Limb (tissue), 2 donors: ENCODE measurements around the gene TRIM4.
"Not testable (repeated sequence)": the region's sequence is repeated elsewhere in the genome, so short reads cannot be mapped to it uniquely, and the experiment has no call there.

Source experiments
- DNase-seq, 2 donors: peaks; one replicate each; pipeline ENCODE4 v3.0.0-alpha.2; 2016; ENCODE audit errors: extremely low spot score in 2 of 2

TRIM4 gene

GRCh38 chr7:99918959-99919813 lies at the start of gene TRIM4:
Gene TRIM4, minus strand, starts transcription at chr7:99919530. Its CDS starts 129 bp downstream, at chr7:99919401.
- peak; percentile 84 to 89 for DNase-seq

DNA sequence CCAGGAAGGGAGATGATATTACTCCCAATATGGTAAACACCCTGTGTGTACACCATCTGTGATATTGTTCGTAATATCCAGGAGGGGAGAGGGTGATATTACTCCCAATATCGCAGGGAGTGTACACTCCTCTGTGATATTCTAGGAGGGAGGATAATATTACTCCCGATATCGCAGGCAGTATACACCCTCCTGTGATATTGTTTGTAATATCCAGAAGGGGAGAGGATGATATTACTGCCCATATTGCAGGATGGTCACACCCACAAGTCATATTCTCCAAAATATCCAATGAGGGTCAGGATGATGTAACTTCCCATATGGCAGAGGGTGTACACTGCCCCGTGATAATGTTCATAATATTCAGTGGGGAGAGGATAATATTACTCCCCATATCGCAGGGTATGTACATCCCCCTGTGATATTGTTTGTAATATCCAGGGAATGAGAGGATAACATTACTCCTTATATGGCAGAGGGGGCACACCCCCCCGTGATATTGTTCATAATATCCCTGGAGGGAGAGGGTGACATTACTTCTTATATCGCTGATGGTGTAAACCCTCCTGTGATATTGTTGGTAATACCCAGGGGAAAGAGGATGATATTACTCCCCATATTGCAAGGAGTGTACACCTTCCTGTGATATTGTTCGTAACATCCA lies 39.4 kb upstream of the TRIM4 start:
- no peak for DNase-seq

DNA sequence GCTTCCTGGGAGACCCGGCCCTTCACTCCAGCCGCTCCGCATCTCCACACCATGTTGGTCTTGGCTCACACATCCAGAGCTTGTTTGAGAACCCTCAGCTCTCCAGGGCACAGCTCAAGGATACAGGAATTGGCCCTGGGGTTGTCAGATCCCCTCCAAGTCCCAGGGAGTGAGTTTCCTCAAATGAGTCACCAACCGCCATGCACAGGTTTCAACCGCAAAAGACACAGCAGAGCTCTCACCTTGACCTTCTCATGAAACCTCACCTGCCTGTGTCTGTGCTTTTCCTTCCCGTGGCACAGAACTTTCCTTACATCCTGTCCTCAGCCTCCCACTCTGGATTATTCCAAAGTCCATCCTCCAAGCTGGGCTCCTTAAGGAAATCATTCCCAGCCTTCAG lies 35.9 kb upstream of the TRIM4 start:
- DNase-seq: no peak

DNA sequence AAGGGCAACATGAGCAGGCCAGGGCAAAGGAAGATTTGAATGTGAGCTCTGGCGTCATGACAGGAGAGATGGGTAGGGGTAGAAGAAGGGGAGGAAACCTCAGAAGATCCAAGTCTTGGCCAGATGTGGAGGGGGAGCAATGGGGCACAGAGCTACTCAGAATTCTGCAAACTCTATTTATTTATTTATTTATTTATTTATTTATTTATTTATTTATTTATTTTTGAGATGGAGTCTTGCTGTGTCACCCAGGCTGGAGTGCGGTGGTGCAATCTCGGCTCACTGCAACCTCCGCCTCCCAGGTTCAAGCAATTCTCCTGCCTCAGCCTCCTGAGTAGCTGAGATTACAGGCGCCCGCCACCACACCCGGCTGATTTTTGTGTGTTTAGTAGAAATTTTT lies 35.3 kb upstream of the TRIM4 start:
- not testable (repeated sequence) for DNase-seq

DNA sequence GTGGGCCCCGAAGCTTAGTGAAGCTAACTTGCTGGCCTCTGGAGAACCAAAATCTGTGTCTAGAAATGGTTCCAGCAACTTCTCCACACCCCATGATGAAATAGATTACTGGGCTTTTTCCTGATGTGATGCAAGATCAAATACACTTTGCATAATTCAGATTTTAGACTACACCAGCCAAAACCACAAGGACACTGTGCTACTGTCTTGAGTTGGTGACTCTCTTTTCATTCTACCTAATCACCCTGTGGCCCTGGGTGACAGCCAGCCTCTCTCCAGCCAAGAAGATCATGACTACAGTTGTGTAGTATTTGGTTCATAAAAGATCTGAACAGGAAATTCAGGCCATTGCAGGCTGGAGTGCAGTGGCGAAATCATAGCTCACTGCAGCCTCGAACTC lies 34.3 kb upstream of the TRIM4 start:
- no peak for DNase-seq

- not testable (repeated sequence) for DNase-seq
Measured at GRCh38 chr7:99952649-99953048, 33.3 kb upstream of the TRIM4 start.

DNA sequence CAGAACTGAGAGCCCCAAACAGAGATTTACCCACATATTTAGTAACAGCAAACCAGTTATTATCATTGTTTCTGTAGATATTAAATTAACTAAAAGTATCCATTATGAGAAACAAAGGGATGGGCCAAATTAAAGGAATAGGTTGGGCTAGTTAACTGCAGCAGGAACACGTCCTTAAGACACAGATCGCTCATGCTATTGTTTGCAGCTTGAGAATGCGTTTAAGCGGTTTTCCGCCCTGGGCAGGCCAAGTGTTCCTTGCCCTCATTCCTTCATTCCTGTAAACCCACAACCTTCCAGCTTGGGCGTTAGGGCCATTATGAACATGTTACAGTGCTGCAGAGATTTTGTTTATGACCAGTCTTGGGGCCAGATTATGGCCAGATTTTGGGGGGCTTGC lies 31.5 kb upstream of the TRIM4 start:
- DNase-seq: not testable (repeated sequence)

DNA sequence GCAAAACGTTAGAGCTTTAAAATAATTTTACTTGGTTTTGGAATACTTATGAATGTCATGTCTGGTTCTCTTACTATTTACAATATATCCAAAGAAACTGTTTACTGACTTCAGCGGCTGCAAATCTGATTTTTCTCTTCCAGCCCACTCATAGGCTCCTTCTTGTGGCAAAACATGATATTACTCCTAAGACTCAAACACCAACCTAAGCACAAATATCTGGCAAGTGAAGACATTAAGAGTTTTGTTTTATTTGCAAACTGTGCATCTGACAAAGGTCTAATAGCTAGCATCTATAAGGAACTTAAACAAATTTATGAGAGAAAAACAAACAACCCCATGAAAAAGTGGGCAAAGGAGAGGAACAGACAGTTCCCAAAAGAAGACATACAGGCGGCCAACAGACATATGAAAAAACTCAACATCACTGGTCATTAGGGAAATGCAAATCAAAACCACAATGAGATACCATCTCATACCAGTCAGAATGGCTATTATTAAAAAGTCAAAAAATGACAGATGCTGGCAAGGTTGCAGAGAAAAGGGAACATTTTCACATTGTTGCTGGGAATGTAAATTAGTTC lies 30.4 kb upstream of the TRIM4 start:
- no peak for DNase-seq

- DNase-seq: no peak
Measured at GRCh38 chr7:99947608-99948007, 28.3 kb upstream of the TRIM4 start.

DNA sequence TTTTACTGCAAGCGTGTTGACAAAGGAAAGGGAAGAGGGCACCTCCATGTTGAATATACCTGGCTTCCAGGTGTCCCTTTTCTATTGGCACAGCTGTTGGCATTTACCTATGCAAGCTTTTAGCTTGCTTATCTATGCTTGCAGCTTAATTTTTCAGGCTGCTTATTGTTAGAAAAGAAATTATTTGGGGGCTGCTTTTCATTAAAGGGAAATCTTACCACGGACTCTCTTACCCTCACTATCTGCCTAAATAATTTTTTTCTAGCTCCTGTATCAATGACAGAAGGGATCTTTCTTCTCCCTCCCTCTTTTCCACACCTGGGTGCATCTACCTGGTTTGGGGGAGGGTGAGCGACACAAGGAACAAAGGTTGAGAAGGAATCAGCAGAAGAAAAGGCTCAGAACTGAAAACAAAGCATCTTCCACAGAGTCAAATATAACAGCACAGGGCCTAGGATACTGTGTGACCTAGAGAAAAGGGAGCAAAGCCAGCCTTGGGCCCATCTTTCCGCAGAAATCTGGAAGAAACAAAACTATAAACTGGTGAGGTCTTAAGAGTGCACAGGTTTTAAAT lies 25.3 kb upstream of the TRIM4 start:
- no peak for DNase-seq

DNA sequence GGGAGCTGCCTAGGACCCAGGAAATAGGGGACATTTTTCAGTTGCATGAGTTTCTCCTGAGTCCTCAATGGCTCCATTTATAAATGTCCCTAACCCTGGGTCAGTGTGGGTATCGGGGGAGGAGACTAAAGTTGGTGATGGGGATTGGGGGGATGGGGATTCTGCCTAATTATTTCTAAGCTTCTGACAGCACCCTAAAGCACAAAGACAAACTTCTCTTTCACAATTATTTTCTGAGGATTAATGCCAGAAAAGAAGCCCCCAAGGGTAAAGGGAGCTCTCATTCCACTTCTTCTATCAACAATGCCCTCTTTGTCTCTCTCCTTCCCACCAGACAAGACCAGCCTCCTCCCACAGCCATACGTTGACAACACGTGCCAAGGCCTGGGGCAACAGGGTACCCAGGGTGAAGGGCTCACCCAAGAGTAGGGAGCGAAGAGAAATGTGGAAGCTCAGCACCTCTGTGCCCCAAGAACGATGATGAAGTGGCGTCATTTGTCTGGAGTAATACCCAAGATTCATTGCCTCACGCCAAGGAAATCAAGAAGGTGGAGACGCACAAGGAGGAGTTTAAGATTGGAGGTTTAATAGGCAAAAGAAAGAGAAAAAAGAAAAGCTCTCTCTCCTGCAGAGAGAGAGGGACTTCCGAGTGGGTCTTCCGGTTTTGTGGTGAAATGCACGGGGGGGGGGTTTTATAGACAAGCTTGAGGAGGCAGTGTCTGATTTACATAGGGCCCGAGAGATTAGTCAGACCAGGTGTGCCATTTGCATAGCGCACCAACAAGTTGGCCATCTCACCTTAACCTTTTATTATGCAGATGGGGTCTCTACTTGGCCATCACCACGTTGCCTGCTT lies 24.5 kb upstream of the TRIM4 start:
- DNase-seq: no peak

- DNase-seq: no peak
Measured at GRCh38 chr7:99938296-99938695, 19.0 kb upstream of the TRIM4 start.

- DNase-seq: not testable (repeated sequence)
Measured at GRCh38 chr7:99935009-99935408, 15.7 kb upstream of the TRIM4 start.

DNA sequence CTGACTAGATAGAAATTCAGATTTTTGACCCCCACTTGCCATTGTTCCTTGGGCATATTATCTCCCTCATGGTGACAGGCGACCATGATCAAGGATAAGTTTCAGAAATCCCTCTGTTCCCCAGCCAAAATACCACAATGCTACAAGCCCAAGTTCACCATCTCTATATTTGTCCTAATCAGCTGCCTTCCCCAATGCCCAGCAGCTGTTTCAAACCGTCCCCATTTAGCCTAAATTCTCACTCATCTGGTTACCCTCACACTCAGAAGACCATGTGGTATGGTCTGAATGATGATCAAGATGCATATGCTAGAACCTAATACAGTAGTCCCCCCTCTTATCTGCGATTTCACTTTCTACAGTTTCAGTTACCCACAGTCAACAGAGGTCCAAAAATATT lies 11.0 kb upstream of the TRIM4 start:
- no peak for DNase-seq

- no peak for DNase-seq
Measured at GRCh38 chr7:99929730-99930053, 10.4 kb upstream of the TRIM4 start.

- peak; percentile 38 to 56 for DNase-seq
Measured at GRCh38 chr7:99928994-99929729, 9.8 kb upstream of the TRIM4 start, which contains the start of gene GJC3. Gene GJC3, minus strand, starts transcription at chr7:99929620. Its CDS starts 0 bp downstream, at chr7:99929620.

- no peak for DNase-seq
Measured at GRCh38 chr7:99928188-99928587, 8.9 kb upstream of the TRIM4 start.

GRCh38 chr7:99927536-99927935 lies 8.2 kb upstream of the TRIM4 start:
- DNase-seq: no peak

DNA sequence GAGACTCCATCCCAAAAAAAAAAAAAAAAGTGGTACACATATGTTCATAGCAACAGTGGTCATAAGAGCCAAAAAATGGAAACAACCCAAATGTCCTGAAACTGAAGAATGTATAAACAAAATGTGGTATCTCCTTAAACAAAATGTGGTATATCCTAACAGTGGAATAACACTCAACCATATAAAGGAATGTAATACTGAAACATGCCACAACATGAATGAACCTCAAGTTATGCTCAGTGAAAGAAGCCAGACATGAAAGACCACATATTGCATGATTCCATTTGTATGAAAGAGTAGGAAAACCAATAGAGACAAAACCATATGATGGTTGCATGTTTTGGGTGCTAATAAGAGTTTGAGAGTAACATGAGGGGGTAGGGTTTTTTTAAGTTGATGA lies 7.0 kb upstream of the TRIM4 start:
- DNase-seq: no peak

GRCh38 chr7:99923200-99923599 lies 3.9 kb upstream of the TRIM4 start:
- no peak for DNase-seq

- no peak for DNase-seq
Measured at GRCh38 chr7:99920149-99920548, 819 bp upstream of the TRIM4 start.
